Kidney glomerular epithelial cell (primary cell): ENCODE data around the gene CAPN11.
"Not testable (repeated sequence)": the region's sequence is repeated elsewhere in the genome, so short reads cannot be mapped to it uniquely, and the experiment has no call there.

Experiments
- DNase-seq: peaks from one replicate; lab custom pipeline; 2025; lab: John Stamatoyannopoulos, UW

Gene CAPN11

GRCh38 chr6:44181784-44182183, 23.2 kb downstream of the CAPN11 start:
- DNase-seq, result not testable (repeated sequence)

GRCh38 chr6:44182911-44183390, 24.3 kb downstream of the CAPN11 start:
- DNase-seq, result no peak

GRCh38 chr6:44183783-44184182, 25.2 kb downstream of the CAPN11 start:
- no peak for DNase-seq

- not testable (repeated sequence) for DNase-seq
Observed at GRCh38 chr6:44185356-44185755, 26.7 kb downstream of the CAPN11 start.

GRCh38 chr6:44185953-44186634, 27.5 kb downstream of the CAPN11 start:
- DNase-seq, result no peak

GRCh38 chr6:44186635-44187025, 28.0 kb downstream of the CAPN11 start:
- DNase-seq, result no peak

GRCh38 chr6:44188819-44189218, 30.2 kb downstream of the CAPN11 start:
- DNase-seq, result no peak

- DNase-seq, result no peak
Observed at GRCh38 chr6:44189257-44189656, 30.6 kb downstream of the CAPN11 start.

- DNase-seq, result no peak
Observed at GRCh38 chr6:44190715-44191114, 32.1 kb downstream of the CAPN11 start.

GRCh38 chr6:44192428-44193041, 33.9 kb downstream of the CAPN11 start:
- no peak for DNase-seq

- DNase-seq, result no peak
Observed at GRCh38 chr6:44193307-44193910, 34.8 kb downstream of the CAPN11 start.

- no peak for DNase-seq
Observed at GRCh38 chr6:44194326-44194725, 35.7 kb downstream of the CAPN11 start.

GRCh38 chr6:44196351-44196750, 37.7 kb downstream of the CAPN11 start:
- DNase-seq, result not testable (repeated sequence)

- no peak for DNase-seq
Observed at GRCh38 chr6:44198684-44199083, 40.1 kb downstream of the CAPN11 start.

GRCh38 chr6:44199883-44200282, 41.3 kb downstream of the CAPN11 start:
- no peak for DNase-seq

- DNase-seq, result no peak
Observed at GRCh38 chr6:44201200-44201599, 42.6 kb downstream of the CAPN11 start.

GRCh38 chr6:44201638-44202303, 43.2 kb downstream of the CAPN11 start:
- no peak for DNase-seq

GRCh38 chr6:44202332-44202971, 43.8 kb downstream of the CAPN11 start:
- no peak for DNase-seq

- DNase-seq, result no peak
Observed at GRCh38 chr6:44202972-44203750, 44.5 kb downstream of the CAPN11 start.

GRCh38 chr6:44203955-44204354, 45.3 kb downstream of the CAPN11 start:
- no peak for DNase-seq

- DNase-seq, result no peak
Observed at GRCh38 chr6:44207966-44208365, 49.3 kb downstream of the CAPN11 start.
